Activated T-helper 1 cell treated with anti-CD3 and anti-CD28 coated beads, Interleukin-2, amount 50 U/mL, for 16 hours (primary cell): ENCODE data around the gene PEPD.
A peak's percentile ranks its signal among the peaks of the same experiment; 100 is the strongest.
"Not testable (repeated sequence)": the region's sequence is repeated elsewhere in the genome, so short reads cannot be mapped to it uniquely, and the experiment has no call there.

Experiments
- DNase-seq, 2 donors: peaks; one replicate each; pipeline ENCODE4 v3.0.0-alpha.2; 2020; ENCODE audit warnings: low read depth in 1 of 2, low spot score in 1 of 2

The PEPD gene

DNA sequence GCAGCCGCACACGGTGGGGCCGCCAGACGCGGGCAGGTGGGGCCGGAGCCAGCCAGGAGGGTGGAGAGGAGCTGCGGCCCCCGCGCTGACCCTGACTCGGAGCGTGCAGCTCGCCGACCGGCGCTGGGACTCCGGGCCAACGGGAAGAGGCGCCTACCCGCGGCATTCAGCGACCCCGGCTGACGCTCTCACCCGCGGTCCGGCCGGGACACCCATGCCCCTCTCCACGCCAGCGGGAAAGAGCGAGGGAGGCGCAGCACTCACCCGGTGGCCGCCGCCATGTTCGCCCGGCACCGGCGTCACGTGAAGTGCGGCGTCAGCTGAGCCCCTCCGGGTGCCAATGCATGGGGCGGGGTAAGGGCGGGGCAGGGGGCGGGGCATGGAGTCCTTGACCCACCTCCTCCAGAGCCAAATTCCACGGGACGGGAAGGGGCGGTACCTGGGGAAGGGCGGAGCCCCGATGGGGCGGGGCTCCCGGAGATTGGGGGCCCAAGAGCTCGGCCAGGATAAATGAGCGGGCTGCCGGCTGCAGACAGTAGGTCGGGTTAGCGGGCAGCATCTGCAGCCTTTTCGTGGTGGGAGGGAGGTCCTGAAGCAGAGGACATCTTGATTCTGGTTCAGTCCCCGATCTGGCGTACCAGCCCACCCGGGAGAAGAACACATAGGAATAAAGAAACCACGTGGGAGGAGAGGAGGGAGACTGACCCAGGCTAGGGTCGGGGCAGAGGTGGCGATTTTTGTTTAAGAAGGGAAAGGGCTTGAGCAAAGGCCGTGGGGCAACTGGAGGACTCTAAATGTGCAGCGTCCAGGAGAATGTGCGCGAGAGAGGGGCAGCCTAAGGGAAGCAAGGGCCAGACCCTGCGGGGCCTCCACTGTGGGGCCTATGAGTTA is at the start of gene PEPD:
TSS of gene PEPD (minus strand) at position 312 of the 891 bp plus-strand sequence. CDS start at position 281, 31 bp downstream.
- peak; percentile 67 to 72 for DNase-seq

GRCh38 chr19:33569821-33570220 is 48.2 kb upstream of the PEPD start:
- no peak for DNase-seq

GRCh38 chr19:33568706-33569105 is 47.1 kb upstream of the PEPD start:
- no peak for DNase-seq

- DNase-seq = no peak
Observed at GRCh38 chr19:33564836-33565338, 43.3 kb upstream of the PEPD start.

GRCh38 chr19:33562636-33563035 is 41.0 kb upstream of the PEPD start:
- no peak for DNase-seq

- not testable (repeated sequence) for DNase-seq
Observed at GRCh38 chr19:33561666-33562065, 40.1 kb upstream of the PEPD start.

DNA sequence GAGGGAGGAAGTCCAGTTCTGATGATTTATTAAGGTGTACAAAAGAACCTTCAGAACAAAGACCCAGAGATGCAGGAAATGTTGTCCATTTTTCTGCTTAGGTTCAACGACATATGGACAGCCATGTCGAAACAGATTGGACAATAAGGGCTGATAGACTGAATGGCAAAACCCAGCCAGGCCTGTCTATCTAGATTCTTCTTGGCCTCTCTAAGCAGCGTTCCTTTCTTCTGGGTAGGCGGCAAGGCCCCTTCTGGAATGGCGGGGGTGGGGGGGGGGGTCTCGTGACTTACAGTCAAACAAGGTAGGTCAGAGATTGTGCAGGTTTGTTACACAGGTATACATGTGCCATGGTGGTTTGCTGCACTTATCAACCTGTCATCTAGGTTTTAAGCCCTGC is 39.7 kb upstream of the PEPD start:
- DNase-seq = no peak

GRCh38 chr19:33559996-33560395 is 38.4 kb upstream of the PEPD start:
- no peak for DNase-seq

- no peak for DNase-seq
Observed at GRCh38 chr19:33558856-33559255, 37.3 kb upstream of the PEPD start.

GRCh38 chr19:33558151-33558550 is 36.6 kb upstream of the PEPD start:
- no peak for DNase-seq

- no peak for DNase-seq
Observed at GRCh38 chr19:33557720-33558119, 36.1 kb upstream of the PEPD start.

DNA sequence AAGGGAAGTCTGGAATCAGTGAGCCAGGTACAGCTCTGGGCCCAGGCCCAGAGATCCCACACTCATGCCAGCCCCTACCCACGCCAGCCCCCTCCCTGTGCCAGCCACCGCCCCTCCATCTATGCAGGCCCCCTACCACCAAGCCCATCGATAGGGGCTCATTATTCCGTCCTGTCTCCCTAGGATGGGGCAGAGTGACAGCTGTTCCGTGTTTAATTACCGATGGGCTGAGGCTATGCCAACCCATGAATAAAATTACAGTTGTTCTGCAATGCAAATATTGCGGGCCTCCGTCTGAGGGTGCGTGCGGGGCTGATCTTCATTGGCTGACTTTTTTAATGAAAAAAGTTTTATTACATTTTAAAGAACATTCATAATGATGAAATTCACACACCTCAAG is 35.6 kb upstream of the PEPD start:
- no peak for DNase-seq

GRCh38 chr19:33556261-33556660 is 34.7 kb upstream of the PEPD start:
- DNase-seq = no peak

DNA sequence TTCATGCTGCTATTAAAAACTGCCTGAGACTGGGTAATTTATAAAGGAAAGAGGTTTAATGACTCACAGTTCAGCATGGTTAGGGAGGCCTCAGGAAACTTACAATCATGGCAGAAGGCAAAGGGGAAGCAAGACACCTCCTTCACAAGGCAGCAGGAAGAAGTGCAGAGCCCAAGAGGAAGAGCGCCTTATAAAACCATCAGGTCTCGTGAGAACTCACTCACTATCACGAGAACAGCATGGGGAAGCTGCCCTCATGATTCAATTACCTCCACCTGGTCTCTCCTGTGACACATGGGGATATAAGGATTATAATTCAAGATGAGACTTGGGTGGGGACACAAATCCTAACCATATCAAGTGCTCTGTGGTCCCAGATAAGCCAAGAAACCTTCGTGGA is 34.1 kb upstream of the PEPD start:
- DNase-seq = not testable (repeated sequence)

DNA sequence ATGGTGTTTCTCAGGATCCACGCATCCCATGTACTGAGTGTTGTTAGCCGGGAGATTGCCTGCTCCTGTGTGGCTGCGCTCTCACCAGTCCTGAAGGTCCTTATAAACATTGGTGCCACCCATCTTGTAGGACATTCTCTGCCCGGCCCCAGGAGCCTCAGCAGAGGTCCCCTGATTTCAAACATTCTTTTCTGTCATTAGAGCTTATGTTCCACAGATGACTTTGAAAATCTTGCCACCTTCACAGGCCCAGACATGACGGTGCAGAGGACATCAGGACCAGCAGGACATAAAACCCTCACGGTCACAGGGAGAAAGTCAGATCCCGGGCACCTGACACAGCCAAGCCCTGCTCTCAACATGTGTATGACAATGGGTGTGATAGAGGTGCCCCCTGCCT is 33.2 kb upstream of the PEPD start:
- no peak for DNase-seq

DNA sequence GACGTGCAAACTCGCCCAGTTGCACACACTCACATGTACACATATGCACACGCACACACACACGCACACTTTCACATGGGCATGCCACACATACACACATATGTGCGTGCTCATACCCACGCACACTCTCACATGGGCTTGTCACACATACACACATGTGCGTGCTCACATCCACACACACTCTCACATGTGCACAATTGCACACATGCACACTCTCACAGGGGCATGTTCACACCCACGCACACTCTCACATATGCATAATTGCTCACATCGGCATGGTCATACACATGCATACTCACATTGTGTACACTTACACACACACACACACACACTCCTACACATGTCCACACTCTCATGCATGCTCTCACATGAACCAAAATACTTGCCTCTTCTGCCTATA is 32.8 kb upstream of the PEPD start:
- DNase-seq = no peak

GRCh38 chr19:33553530-33554310 is 32.1 kb upstream of the PEPD start:
- DNase-seq = no peak

DNA sequence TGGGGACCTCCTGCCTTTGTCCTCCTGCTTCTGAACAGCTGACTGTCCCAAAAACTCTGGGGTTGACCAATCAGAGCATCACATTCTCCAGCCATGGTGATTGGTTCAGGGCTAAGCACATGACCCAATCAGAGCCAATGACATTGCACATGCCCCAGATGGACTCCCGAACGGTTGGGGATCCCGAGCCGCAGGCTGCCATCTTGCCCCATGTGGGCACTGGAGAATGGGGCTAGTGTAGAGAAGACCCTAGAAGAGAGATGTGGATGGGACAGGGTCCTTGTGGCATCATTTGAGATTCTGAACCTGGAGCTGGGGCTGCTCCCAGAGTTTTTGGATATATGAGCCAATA is 31.3 kb upstream of the PEPD start:
- DNase-seq = no peak

- no peak for DNase-seq
Observed at GRCh38 chr19:33552191-33552927, 30.8 kb upstream of the PEPD start.

- no peak for DNase-seq
Observed at GRCh38 chr19:33551676-33552075, 30.1 kb upstream of the PEPD start.

DNA sequence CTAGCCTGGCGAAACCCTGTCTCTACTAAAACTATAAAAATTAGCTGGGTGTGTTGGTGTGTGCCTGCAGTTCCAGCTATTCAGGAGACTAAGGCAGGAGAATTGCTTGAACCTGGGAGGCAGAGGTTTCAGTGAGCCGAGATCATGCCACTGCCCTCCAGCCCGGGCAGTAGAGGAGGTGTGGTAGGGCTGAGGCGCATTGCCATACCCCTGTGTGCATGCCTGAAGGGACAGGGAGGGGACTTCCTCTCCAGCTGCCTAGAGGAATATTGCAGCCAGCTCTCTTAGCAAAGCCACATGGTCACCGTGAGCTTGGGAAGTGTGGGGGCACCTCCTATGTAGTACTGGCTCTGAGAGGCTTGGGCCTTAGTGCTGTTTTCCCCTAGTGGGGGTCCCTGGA is 29.2 kb upstream of the PEPD start:
- DNase-seq = no peak
